Left kidney (tissue), 2 donors: ENCODE data around the gene TRPM3. TPM values are rescaled to one million over a fixed set of nuclear protein-coding genes. Genes with fewer than 3 reads are reported as not detected.

Experiments
- DNase-seq: peaks from one replicate; pipeline ENCODE4 v3.0.0-alpha.2; 2013
- polyA plus RNA-seq: library from polyadenylated mRNA; unstranded; fragments of 120-200 nt; gene quantifications from one replicate; pipeline ENCODE4 v1.2.1, GENCODE V29; 2013; ENCODE audit not compliant: insufficient read length

Gene TRPM3
- polyA plus RNA-seq, 1 donor: 15.4 TPM

GRCh38 chr9:70609011-70609410, 512.4 kb downstream of the TRPM3 start:
- DNase-seq: no peak

- no peak for DNase-seq
These were observed 513.5 kb downstream of the TRPM3 start for GRCh38 chr9:70607926-70608325.

- no peak for DNase-seq
These were observed 514.1 kb downstream of the TRPM3 start for GRCh38 chr9:70607329-70607728.

GRCh38 chr9:70603020-70603411, 518.4 kb downstream of the TRPM3 start:
- no peak for DNase-seq

- DNase-seq: peak; percentile 71
These were observed 519.0 kb downstream of the TRPM3 start for GRCh38 chr9:70602321-70603019.

GRCh38 chr9:70601000-70601951, 520.1 kb downstream of the TRPM3 start:
- DNase-seq: peak; percentile 49

GRCh38 chr9:70600506-70600905, 520.9 kb downstream of the TRPM3 start:
- DNase-seq: no peak

- no peak for DNase-seq
These were observed 523.5 kb downstream of the TRPM3 start for GRCh38 chr9:70597886-70598285.

GRCh38 chr9:70595211-70595610, 526.2 kb downstream of the TRPM3 start:
- DNase-seq: no peak

GRCh38 chr9:70594386-70594944, 527.0 kb downstream of the TRPM3 start:
- no peak for DNase-seq

GRCh38 chr9:70593241-70593640, 528.2 kb downstream of the TRPM3 start:
- no peak for DNase-seq

GRCh38 chr9:70590315-70590677, 531.1 kb downstream of the TRPM3 start:
- no peak for DNase-seq

GRCh38 chr9:70589571-70590314, 531.7 kb downstream of the TRPM3 start:
- no peak for DNase-seq

GRCh38 chr9:70588999-70589398, 532.4 kb downstream of the TRPM3 start:
- no peak for DNase-seq

GRCh38 chr9:70588381-70588780, 533.0 kb downstream of the TRPM3 start:
- DNase-seq: no peak

- no peak for DNase-seq
These were observed 534.2 kb downstream of the TRPM3 start for GRCh38 chr9:70587201-70587600.

GRCh38 chr9:70586476-70586875, 534.9 kb downstream of the TRPM3 start:
- DNase-seq: no peak

GRCh38 chr9:70581955-70582350, 539.5 kb downstream of the TRPM3 start:
- no peak for DNase-seq

- no peak for DNase-seq
These were observed 540.0 kb downstream of the TRPM3 start for GRCh38 chr9:70581214-70581954.

GRCh38 chr9:70580606-70581195, 540.7 kb downstream of the TRPM3 start:
- no peak for DNase-seq

- no peak for DNase-seq
These were observed 541.7 kb downstream of the TRPM3 start for GRCh38 chr9:70579686-70580085.
